ENCODE data around the gene PDZD2.

PDZD2 gene

GRCh38 chr5:31948006-31948405 is 309.1 kb downstream of the PDZD2 start:
- Histone ChIP-seq H3K4me1 (peaks cover 33% of the 10 kb centered on the region), H3K27me3 (no peaks in the 10 kb centered on the region)

GRCh38 chr5:31952067-31952466 is 313.1 kb downstream of the PDZD2 start:
- Histone ChIP-seq H3K4me3 (ENCODE audit: low read depth, low read length) (no peak overlapping the region), H3K36me3 (no peaks in the 10 kb centered on the region), H3K27me3 (no peaks in the 10 kb centered on the region), H3K4me1 (peaks cover 12% of the 10 kb centered on the region), H3K9me3 (no peaks in the 10 kb centered on the region)
- no peak for TF ChIP-seq CTCF (IDR thresholded peaks at IDR 0.05; ENCODE audit: low read depth, low read length)
- DNase-seq = no peak

More at GRCh38 chr5:31948006-31948405, 309.1 kb downstream of the PDZD2 start:
- no peaks in the 10 kb centered on the region; the same call in 1 of the 2 replicates for H3K9me3 ChIP-seq
- DNase-seq = no peak
- no peak overlapping the region for H3K4me3 ChIP-seq (ENCODE audit: low read depth, low read length)
- H3K36me3 ChIP-seq = no peaks in the 10 kb centered on the region
- TF ChIP-seq CTCF (IDR thresholded peaks at IDR 0.05; ENCODE audit: low read depth, low read length) = no peak

GRCh38 chr5:31954091-31954490 is 315.2 kb downstream of the PDZD2 start:
- TF ChIP-seq CTCF (IDR thresholded peaks at IDR 0.05; ENCODE audit: low read depth, low read length) = no peak
- Histone ChIP-seq H3K36me3 (no peaks in the 10 kb centered on the region), H3K4me3 (ENCODE audit: low read depth, low read length) (no peak overlapping the region), H3K4me1 (no peaks in the 10 kb centered on the region; the same call in none of the 2 replicates), H3K9me3 (no peaks in the 10 kb centered on the region), H3K27me3 (no peaks in the 10 kb centered on the region)
- no peak for DNase-seq

GRCh38 chr5:31957151-31957550 is 318.2 kb downstream of the PDZD2 start:
- H3K4me1 ChIP-seq = no peaks in the 10 kb centered on the region; the same call in none of the 2 replicates
- H3K9me3 ChIP-seq = no peaks in the 10 kb centered on the region
- TF ChIP-seq CTCF (IDR thresholded peaks at IDR 0.05; ENCODE audit: low read depth, low read length) = no peak
- no peaks in the 10 kb centered on the region for H3K27me3 ChIP-seq
- no peak overlapping the region for H3K4me3 ChIP-seq (ENCODE audit: low read depth, low read length)
- H3K36me3 ChIP-seq = no peaks in the 10 kb centered on the region
- no peak for DNase-seq

GRCh38 chr5:31962351-31962751 is 323.4 kb downstream of the PDZD2 start:
- no peaks in the 10 kb centered on the region for H3K9me3 ChIP-seq
- TF ChIP-seq CTCF (IDR thresholded peaks at IDR 0.05; ENCODE audit: low read depth, low read length) = no peak
- no peaks in the 10 kb centered on the region; the same call in 1 of the 2 replicates for H3K27me3 ChIP-seq
- H3K36me3 ChIP-seq = no peaks in the 10 kb centered on the region
- peaks cover 3% of the 10 kb centered on the region; the same call in 1 of the 2 replicates for H3K4me1 ChIP-seq
- DNase-seq = no peak
- H3K4me3 ChIP-seq (ENCODE audit: low read depth, low read length) = no peak overlapping the region

GRCh38 chr5:31962871-31963307 is 324.0 kb downstream of the PDZD2 start:
- Histone ChIP-seq H3K27me3 (no peaks in the 10 kb centered on the region; the same call in 1 of the 2 replicates), H3K4me1 (0 out of 2 replicates have a peak, but pooled peaks cover 3% of the 10 kb centered on the region), H3K9me3 (no peaks in the 10 kb centered on the region), H3K36me3 (no peaks in the 10 kb centered on the region), H3K4me3 (ENCODE audit: low read depth, low read length) (no peak overlapping the region)
- no peak for DNase-seq
- TF ChIP-seq CTCF (IDR thresholded peaks at IDR 0.05; ENCODE audit: low read depth, low read length) = no peak
